Urothelium cell line (cell line): ENCODE results near the gene PRKCH.
"Not testable (repeated sequence)": the region's sequence is repeated elsewhere in the genome, so short reads cannot be mapped to it uniquely, and the experiment has no call there.

ENCODE experiments used
- DNase-seq: peaks from one replicate; pipeline ENCODE4 v3.0.0; 2011; ENCODE audit warnings: low spot score, mixed read lengths
- FAIRE-seq: peaks from 2 replicates; lab custom pipeline; 2011; peaks lifted over from hg19 to GRCh38; lab: Jason Lieb, UNC

PRKCH gene

DNA sequence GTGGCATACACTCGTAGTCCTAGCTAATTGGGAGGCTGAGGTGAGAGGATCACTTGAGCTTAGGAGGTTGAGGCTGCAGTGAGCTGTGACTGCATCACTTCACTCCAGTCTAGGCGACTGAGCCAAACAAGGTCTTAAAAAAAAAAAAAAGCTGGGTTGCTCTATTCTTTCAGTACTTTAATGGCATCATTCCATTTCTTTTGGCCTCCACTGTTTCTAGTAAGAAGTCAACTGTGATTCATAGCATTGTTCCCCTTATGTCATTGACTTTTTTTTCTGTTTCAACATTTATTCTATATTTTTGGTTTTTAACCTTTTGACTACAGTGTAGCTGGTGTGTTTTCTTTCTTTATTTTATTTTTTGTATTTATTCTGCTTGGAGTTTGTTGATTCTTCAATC is 16.7 kb upstream of the PRKCH start:
- DNase-seq, result no peak
- FAIRE-seq, result no peak

DNA sequence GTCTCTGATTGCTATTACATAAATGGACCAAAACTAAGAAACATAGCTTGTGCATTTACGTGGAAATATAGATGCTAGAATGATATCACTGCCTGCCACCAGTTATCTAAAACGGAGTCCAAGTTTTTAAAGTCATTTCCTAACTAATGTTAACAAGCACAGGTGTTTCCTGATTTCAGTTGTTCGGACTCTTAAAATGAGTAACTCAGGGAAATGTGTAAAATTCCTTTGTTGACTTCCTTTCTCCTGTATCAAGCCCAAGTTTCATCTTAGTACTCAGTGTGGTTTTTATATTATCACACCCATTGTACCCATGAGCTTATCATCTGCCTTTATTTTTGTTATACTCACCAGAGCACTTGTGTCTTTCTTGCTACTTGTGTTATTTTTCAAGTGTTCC is 13.2 kb upstream of the PRKCH start:
- FAIRE-seq (no peak), DNase-seq (no peak)

DNA sequence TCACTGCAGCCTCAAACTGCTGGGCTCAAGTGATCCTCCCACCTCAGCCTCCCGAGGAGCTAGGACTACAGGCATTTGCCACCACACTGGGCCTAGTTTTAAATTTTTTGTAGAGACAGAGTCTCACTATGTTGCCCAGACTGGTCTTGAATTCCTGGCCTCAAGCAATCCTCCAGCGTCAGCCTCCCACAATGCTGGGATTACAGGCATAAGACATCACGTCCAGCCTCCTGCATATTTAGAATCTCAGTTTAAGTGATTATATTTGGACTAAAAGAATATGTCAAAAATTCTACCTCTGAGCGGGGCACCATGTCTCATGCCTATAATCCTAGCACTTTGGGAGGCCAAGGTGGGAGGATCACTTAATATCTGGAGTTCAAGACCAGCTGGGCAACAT is 12.7 kb upstream of the PRKCH start:
- not testable (repeated sequence) for DNase-seq, FAIRE-seq

DNA sequence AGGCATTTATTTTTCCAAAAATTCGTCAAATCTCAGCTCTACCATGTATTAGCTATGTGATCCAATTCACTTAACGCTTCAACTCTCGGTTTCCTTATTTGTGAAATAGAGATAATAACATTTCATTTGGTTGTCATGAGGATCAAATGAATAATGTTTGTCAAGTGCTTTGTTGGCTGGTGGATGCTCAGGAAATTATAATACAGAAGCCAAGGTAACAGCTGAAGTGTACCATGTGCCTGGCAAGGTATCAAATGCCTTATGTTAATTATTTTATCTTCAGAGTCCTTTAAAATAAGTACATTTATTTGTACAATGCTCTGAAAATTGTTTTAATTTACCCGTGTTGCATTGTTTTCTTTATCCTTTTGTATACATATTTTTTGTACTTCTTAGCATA is 6.1 kb upstream of the PRKCH start:
- no peak for FAIRE-seq

DNA sequence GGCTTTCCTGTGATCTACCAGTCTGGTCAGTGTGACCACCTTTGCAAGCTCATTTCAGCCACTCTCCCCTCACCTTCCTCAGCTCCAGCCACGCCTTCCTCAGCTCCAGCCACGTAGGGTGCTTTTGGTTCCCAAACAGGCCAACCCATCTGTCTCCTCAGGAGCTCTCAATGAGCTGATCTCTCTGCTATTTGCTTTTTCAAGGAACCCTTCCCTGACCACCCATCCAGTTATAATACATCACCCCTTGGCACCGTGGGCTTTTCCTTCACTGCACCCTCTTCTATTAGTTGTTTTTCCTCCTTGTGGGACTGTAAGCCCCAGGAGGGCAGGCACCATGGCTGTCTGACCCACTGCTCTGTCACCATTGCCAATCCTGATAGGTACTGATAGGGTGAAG is 2.3 kb upstream of the PRKCH start:
- DNase-seq (no peak), FAIRE-seq (peak; percentile 94)

More for the DNA sequence above, 6.1 kb upstream of the PRKCH start:
- no peak for DNase-seq

DNA sequence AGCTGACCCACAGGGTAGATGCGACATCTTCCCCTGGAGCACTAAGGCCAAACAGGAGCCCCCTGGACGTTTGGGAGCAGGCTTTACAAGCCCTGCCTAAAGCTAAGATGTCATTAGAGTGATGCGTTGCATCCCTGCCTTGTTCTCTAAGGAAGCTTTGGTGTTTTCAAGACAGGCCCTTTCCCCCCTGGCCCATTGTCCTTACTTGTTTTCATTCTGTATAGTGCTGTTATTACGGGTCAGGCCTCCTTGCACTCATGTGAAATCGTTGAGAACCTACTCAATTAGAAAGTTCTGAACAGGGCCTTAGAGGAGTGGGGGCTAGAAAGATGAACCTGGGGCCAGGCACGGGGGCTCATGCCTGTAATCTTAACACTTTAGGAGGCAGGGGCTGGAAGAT is 1.7 kb upstream of the PRKCH start:
- DNase-seq (no peak), FAIRE-seq (no peak)

DNA sequence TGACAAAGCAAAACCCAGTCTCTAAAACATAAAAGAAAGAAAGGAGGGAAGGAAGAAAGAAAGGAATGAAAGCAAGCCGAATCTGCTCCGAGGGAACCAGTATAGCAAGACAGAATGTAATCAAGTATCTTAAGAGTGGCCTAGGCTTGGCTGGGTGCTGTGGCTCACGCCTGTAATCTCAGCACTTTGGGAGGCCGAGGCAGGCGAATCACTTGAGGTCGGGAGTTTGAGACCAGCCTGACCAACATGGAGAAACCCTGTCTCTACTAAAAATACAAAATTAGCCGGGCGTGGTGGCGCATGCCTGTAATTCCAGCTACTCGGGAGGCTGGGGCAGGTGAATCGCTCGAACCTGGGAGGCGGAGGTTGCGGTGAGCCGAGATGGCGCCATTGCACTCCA is 1.2 kb upstream of the PRKCH start:
- not testable (repeated sequence) for FAIRE-seq

DNA sequence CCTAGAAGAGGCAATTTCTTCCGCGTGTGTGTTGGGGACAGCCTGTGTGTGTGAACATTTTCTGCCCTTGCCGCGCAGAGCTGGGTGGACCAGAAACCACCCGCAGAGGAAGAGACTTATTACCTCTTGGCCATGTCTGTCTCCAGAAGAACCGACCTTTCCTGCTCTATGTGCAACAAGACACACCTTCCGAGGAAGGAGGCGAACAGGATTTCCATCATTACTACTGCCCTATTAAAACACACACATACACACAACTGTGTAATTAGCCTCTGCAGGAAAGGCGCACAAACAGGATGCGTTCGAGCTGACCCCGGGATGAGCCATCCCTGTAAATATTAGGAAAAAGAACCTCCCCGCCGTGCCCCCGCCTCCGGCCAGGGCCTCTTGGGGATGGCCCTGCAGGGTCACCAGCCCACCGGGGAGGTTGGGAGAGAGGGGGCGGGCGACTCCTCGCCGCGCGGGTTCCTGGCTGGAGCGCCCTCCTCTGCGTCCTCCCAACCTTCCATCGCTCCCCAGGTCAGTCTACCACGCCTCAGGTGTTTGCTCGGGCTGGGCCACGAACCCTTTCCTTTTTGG is 484 bp upstream of the PRKCH start:
- DNase-seq (no peak), FAIRE-seq (peak; percentile 82)

More for the DNA sequence above, 1.2 kb upstream of the PRKCH start:
- not testable (repeated sequence) for DNase-seq

DNA sequence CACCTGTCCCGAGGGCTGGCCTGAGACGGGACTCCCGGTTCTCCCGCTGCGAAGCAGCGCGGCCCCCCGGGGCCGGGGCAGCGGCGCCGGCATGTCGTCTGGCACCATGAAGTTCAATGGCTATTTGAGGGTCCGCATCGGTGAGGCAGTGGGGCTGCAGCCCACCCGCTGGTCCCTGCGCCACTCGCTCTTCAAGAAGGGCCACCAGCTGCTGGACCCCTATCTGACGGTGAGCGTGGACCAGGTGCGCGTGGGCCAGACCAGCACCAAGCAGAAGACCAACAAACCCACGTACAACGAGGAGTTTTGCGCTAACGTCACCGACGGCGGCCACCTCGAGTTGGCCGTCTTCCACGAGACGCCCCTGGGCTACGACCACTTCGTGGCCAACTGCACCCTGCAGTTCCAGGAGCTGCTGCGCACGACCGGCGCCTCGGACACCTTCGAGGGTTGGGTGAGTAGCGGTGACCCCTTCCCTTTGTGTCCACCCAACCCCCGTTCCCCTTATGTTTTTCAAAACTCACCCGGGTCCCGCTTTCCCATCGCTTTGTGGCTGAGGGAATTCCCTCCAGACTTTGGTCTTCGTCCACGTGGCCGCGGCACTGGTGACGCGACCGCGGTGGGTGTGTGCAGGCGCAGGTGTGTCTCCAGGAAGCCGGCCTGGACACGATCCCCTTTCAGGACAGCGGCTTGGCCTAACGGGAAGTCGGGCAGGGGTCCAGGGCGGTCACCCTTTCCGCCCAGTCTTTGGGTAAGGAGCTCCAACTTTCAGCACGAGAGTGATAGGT is 826 bp downstream of the PRKCH start:
- DNase-seq (peak; percentile 67), FAIRE-seq (peak; percentile 93)

DNA sequence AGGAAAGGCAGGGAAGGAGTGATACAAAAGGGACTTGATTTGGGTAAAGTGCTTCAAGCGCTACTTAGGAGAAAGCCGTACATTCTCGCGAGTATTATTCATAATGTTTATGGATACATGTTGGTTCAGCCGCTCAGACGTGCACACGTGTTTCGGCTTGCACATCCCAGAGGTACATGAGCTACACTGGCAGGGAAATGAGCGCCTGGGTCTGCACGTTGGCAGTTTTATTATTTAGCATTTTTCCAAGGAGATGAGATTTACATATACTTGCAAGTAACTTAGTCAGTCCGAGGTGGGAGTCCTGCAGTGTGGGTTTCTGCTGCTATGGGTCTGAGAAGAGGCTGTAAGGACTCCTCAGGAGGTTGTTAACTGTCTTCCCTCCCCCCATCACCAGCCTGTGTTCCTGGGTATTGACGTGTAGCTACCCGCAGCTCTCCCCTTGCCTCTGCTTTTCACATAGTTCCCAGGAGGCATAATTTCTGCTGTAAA is 1.5 kb downstream of the PRKCH start:
- peak; percentile 61 for DNase-seq
- no peak for FAIRE-seq

DNA sequence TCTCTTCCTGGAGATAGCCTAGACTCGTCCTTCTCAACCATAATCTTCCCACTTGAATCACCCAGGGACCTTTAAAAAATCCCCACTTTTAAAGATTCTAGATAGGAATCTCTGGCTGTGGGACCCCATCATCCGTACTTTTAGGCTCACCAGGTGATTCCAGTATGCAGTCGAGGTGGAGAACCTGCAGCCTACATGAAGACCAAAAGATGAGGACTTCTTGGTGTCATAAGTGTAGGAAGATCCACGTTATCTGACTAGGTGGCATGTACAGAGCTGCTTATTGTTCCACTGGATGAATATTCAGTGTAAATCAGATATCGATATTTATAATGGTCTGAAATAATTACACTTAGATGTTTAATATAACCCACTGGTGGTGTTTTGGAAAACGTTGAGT is 2.6 kb downstream of the PRKCH start:
- no peak for DNase-seq
- FAIRE-seq, result no peak

DNA sequence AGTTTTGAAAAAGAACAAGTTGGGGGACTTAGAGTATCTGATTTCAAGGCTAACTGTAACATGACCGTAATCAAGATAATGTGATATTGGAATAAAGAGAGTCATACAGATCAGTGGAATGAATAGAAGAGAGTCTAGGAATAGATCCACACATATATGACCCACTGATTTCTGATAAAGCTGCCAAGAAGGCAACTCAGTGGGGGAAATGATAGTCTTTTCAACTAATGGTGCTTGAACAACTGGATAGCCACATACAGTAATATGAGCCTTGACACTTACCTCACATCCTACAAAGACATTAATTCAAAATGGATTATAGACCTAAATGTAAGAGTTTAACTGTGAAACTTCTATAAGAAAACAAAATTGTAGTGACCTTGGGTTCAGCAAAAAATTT is 3.8 kb downstream of the PRKCH start:
- FAIRE-seq (no peak), DNase-seq (no peak)

DNA sequence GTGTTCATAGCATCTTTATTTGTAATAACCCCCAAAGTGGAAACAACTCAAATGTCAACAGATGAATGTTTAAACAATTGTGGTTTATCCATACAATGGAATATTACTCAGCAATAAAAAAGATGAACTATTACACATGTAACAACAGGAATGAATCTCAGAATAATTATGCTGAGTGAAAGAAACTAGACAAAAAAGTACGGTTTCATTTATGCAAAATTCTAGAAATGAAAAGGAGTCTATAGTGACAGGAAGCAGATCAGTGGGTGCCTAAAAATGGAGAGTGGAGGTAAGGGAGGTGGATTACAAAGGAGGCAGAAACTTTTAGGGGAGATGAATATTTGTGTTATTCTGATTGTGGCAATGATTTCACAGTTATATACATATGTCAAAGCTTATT is 4.8 kb downstream of the PRKCH start:
- FAIRE-seq (no peak), DNase-seq (no peak)

DNA sequence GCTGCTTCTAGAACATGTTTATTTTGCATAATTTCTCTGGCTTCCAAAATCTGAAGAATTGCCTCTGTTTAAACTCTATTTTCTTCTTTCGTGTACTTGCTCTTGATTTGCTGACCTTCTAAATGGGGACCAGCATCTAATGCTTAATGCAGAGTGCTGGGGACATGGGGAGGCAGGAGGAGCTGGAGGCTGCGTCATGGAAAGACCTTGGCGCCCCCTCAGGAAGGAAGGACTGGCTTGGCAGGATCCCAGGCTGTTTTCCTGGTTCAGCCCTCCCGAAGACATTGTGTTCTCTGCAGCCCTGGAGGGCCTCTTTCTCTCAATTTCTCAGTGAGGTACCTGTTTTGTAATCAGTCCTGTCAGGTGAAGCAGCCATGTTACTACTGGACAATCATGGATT is 5.5 kb downstream of the PRKCH start:
- FAIRE-seq (no peak), DNase-seq (peak; percentile 59)

DNA sequence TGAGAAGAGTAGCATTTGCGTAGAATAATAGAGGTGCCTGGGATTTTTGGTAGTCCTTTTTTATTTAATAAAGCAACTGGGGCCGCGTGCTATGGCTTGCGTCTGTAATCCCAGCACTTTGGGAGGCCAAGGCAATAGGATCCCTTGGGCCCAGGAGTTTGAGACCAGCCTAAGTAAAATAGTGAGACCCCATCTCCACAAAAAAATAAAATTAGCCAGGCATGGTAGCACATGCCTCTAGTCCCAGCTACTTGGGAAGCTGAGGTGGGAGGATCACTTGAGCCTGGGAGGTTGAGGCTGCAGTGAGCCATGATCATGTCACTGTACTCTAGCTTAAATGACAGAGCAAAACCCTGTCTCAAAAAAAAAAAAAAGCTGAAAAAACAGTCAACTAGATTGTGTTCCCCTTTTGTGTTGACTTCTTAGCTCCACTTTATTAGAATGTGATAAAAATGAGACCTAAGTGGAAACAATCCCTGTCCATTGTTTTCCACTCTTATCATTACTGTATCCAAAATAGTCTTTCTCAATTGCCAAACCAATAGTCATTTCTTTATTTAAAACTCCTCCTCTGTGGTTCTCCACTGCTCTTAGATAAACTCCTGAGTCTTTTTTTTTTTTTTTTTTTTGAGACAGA is 7.4 kb downstream of the PRKCH start:
- FAIRE-seq, result no peak

DNA sequence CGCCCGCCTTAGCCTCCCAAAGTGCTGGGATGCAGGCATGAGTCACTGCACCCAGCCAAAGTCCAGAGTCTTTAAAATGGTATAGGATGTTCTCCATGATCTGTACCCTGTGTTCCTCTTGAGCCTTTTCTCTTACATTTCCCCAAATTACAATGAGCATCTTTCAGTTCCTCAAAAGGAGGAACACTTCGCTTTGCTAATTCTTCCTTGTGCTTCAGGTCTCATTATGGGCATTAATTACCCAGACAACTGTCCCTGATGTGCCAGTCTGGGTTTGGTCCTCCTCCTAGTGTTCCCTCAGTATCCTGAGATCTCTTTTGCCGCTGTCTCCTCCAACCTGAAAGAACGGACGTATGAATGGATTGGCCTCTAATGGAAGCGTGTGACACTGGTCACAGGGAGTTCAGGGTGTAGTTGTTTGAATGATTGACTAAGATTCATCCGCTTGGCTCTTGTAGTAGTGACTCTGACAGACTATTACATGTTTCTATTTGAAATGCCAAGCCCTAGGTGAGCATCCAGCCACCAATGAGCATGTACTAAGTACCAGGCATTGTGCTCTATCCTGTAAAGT is 8.2 kb downstream of the PRKCH start:
- no peak for FAIRE-seq
- DNase-seq, result no peak

More for the DNA sequence above, 7.4 kb downstream of the PRKCH start:
- no peak for DNase-seq

DNA sequence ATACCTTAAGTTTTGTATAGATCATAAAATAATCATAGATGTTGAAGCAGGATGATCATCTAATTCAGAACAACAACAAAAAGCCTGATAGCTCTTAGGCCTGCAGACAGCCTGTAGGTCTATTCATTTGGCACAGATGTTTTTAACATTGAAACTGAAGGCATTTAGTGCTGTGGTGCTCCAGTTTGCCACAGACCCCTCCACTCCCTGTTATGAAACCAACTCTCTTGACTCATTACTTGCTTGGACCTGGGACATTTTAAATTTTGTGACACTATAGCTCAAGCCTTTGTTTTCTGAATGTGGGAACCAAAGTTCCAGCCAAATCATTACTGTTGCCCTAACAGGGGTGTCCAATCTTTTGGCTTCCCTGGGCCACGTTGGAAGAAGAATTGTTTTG is 9.1 kb downstream of the PRKCH start:
- FAIRE-seq (no peak), DNase-seq (no peak)

DNA sequence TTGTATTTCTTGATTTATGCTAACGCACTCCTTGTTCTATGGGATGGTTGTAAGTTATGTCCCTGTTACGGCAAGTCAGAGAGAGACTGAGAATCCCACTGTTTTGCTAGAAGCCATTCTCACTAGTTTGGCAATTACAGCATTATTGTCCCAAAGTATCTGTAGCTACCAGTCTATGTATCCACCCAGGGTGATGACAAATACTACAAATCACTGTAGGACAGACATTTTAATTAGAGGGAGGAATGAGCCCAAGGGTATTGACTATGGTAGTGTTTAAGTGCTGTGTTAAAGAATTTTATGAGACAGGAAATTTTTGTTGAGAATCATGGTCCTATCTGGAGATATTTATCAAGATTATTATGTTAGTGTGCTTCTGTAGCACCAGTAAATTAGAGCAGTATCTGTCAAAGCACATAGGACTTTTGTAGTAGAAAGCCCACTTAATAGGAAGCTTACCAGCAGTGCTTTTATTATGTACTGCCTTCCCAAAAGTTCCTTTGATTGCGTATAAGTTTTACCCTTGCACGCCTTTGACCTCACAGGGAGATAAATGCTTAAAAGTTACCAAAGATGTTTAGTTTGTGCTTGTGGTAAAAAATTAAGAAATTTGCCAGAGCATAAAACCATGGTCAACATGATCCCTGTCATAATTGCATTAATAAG is 10.7 kb downstream of the PRKCH start:
- DNase-seq, result no peak
- FAIRE-seq, result no peak

DNA sequence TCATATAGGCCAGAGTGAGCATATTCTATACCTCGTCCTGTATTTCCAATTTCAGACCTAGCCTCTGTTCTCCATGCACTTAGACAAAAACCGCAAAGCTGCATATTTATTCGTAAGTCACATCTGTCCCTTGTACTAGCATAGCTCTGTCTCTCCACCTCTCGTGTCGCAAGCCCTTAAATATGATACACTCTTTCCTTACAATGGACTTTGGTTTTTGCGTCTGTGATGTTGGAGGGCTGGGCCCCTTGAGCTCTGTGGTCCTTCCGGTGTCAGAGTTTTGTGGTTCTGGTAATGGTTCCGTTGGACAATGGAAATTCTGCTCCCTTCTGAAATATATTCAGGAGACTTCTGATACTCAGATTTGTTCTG is 11.3 kb downstream of the PRKCH start:
- FAIRE-seq, result peak; percentile 93
- no peak for DNase-seq

DNA sequence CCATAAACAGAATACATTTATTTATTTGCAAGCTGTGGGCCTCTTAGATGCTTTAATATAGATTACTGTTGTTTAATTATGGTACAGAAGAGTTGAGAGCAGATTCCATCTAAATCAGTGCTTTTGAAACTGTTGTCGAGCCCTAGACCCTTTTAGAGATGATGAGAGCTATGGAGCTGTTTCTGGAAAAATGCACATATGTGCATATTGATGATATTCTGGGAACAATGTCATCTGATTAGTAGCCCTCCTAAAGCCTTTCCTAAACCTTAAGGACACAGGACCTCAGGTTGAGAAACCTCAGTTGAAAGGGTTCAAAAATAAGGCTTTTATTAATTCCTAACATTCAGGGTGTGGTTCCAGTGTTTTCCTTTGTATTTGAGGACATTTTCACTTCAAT is 11.7 kb downstream of the PRKCH start:
- DNase-seq (no peak), FAIRE-seq (no peak)

DNA sequence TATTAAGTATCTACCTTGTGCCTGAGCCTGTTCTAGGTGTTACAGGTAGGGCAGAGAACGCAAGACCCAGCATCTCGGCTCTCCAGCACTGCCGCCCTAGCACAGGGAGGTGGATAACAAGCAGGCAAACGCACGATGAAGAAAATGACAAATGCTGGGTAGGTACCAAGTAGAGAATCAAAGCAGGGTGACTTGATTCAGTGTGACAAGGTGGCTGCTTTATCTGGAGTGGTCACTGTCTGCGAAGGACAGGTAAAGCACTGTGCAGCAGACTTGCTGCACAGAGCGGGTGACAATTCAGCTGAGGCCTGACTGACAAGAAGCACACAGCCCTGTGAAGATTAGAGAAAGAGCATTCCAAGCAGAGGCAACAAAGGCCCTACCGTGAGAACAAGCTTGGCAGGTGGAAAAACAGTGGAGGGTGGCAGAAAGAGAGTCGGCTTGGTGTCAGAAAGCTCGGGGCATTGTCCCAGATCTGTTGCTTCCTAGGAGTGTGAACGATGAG is 12.9 kb downstream of the PRKCH start:
- FAIRE-seq (peak; percentile 96), DNase-seq (no peak)
